Kidney epithelial cell (primary cell): ENCODE measurements around the gene ENTHD1. TPM values are rescaled to one million over a fixed set of nuclear protein-coding genes. Genes with fewer than 3 reads are reported as not detected.
"Not testable (repeated sequence)": the region's sequence is repeated elsewhere in the genome, so short reads cannot be mapped to it uniquely, and the experiment has no call there.

Experiments
- DNase-seq: peaks from one replicate; pipeline ENCODE4 v3.0.0-alpha.2; 2010; ENCODE audit warnings: low read depth
- H3K27me3 ChIP-seq: 2 replicates; pipeline ENCODE4 v1.6.0; 2011; ENCODE audit warnings: low read length; ENCODE audit not compliant: control insufficient read depth, insufficient read depth
- H3K36me3 ChIP-seq: 2 replicates; pipeline ENCODE4 v1.5.1; 2011; ENCODE audit warnings: low read length; ENCODE audit not compliant: control insufficient read depth, insufficient read depth
- H3K4me3 ChIP-seq: 2 replicates; pipeline ENCODE4 v1.5.1; 2011; ENCODE audit warnings: low read depth, mild to moderate bottlenecking, control low read depth, low read length
- total RNA-seq: library from RNA; depleted of rRNA; stranded (reverse); fragments of >200 nt; gene quantifications from 2 replicates; pipeline ENCODE4 v1.2.3, GENCODE V29; 2015
- TF ChIP-seq, protein P1 (sequence below): IDR thresholded peaks from 2 replicates; pipeline ENCODE4 v1.5.1; 2011; ENCODE audit warnings: mild to moderate bottlenecking, moderate library complexity, low read length, control low read depth, inconsistent platforms; ENCODE audit not compliant: insufficient read depth, poor library complexity, severe bottlenecking

Gene ENTHD1
- total RNA-seq, 1 donor from 2014 or later: not detected

DNA sequence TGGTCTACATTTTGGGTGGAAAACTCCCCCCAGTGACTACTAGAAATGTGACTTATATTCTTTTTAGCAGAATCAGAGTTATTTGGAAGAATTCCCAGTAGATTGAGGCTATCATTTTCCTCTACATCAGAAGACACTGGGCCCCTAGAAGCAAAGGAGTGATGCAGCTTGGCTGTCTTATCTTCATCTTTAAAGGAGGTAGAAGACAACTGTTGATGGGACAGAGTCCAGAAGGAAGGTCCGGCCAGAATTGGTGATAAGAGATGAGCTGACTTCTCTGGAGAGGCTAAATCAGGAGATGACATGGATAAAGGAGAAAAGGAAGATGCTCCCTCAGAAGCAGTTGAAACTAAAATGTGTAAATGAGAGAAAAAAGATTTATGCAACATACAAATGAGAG lies 149.6 kb downstream of the ENTHD1 start:
- TF ChIP-seq, protein P1, sequence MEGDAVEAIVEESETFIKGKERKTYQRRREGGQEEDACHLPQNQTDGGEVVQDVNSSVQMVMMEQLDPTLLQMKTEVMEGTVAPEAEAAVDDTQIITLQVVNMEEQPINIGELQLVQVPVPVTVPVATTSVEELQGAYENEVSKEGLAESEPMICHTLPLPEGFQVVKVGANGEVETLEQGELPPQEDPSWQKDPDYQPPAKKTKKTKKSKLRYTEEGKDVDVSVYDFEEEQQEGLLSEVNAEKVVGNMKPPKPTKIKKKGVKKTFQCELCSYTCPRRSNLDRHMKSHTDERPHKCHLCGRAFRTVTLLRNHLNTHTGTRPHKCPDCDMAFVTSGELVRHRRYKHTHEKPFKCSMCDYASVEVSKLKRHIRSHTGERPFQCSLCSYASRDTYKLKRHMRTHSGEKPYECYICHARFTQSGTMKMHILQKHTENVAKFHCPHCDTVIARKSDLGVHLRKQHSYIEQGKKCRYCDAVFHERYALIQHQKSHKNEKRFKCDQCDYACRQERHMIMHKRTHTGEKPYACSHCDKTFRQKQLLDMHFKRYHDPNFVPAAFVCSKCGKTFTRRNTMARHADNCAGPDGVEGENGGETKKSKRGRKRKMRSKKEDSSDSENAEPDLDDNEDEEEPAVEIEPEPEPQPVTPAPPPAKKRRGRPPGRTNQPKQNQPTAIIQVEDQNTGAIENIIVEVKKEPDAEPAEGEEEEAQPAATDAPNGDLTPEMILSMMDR: no peak
- H3K27me3 ChIP-seq: no peaks in the 10 kb centered on the region
- H3K4me3 ChIP-seq: no peak overlapping the region
- H3K36me3 ChIP-seq: no peaks in the 10 kb centered on the region
- DNase-seq: no peak

DNA sequence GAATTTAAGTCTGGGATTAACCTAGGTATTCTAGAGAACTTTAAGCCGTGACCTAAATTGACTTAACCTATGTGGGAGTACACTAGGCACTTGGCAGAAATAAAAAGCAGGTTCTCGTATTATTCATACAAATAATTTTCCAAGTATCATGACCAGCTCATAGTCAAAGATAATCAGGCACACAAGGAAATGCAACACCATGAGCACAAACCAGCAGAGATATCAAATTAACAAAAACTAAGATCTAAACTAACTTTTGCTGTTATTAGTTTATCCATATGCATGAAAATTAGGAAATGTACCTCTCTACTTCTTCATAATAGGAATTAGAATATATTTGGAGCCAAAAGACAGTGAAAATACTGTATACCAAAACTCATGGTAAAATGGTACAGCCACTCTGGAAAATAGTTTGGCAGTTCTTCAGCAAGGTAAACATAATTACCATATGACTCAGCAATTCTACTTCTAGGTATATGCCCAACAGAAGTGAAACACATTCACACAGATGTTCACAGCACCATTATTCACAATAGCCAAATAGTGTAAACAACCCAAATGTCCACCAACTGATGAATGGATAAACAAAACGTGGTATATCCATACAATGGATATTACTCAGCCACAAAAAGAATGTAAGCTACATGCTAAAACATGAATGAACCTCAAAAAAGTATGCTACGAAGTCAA lies 154.1 kb downstream of the ENTHD1 start:
- Histone ChIP-seq H3K27me3 (peaks cover 4% of the 10 kb centered on the region), H3K4me3 (no peak overlapping the region), H3K36me3 (no peaks in the 10 kb centered on the region)
- TF ChIP-seq, protein P1: no peak
- no peak for DNase-seq

DNA sequence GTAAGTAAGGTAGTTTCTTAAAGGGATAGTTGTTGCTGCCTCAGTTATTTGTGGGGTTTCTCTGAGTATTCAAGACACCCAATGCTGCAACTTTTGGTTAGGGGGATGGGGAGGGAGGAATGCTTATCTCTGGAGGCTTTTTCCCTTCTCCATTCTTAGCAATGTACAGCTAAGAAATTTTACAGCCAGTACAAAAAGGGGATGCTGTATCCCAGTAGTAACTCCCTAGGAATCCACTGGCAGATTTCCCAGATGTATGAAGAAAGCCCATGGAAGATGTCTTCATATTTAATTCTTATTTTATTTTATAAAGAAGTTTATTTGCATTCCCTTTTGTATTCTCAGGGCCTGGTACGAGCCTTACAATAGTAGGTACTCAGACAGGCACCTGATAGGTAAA lies 154.8 kb downstream of the ENTHD1 start:
- no peak for DNase-seq
- H3K27me3 ChIP-seq: peaks cover 4% of the 10 kb centered on the region
- H3K36me3 ChIP-seq: no peaks in the 10 kb centered on the region
- no peak overlapping the region for H3K4me3 ChIP-seq
- TF ChIP-seq, protein P1: no peak

DNA sequence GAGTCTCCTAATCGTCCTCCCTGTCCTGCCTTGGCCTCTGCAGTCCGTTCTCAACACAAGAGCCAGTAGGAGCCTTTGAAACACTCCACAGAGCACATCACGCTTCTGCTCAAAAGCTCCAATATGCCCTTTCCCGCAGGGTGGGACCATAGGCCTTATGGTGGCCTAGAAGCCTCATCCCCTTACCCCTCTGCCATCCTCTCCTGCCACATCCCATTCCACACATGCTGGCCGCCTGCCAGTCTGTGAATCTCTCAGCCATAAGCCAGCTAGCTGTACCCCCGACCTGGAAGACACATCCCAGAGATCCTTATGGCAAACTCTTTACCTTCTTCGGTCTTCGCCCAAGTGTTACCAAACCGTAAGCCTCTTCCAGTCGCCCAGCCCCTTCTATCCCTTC lies 157.8 kb downstream of the ENTHD1 start:
- Histone ChIP-seq H3K36me3 (no peaks in the 10 kb centered on the region), H3K27me3 (peaks cover 11% of the 10 kb centered on the region), H3K4me3 (no peak overlapping the region)
- no peak for DNase-seq
- TF ChIP-seq, protein P1: no peak

DNA sequence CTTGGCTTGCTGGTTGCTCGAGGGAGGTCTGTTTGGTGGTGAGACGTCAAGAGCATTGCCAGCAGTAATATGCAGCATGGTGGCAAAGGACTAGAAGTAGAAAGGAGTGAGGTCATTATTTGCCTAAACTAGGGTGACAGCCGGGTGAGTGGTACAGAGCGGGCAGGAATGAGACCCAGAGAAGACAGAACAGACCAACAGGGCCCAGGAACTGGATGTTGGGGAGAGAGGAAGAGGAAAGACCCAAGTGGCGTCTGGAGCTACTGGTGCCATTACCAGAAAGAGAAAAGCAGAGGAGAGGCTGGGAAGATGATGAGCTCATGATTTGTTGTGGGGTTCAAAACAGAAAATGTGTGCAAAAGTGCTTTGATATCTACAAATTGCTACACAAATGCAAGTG lies 158.7 kb downstream of the ENTHD1 start:
- H3K36me3 ChIP-seq: no peaks in the 10 kb centered on the region
- peaks cover 11% of the 10 kb centered on the region for H3K27me3 ChIP-seq
- H3K4me3 ChIP-seq: no peak overlapping the region
- DNase-seq: no peak
- TF ChIP-seq, protein P1: no peak

DNA sequence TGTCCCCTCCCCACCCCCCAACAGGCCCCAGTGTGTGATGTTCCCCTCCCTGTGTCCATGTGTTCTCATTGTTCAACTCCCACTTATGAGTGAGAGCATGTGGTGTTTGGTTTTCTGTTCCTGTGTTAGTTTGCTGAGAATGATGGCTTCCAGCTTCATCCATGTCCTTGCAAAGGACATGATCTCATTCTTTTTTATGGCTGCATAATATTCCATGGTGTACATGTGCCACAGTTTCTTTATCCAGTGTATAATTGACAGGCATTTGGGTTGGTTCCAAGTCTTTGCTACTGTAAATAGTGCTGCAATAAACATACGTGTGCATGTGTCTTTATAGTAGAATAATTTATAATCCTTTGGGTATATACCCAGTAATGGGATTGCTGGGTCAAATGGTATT lies 159.5 kb downstream of the ENTHD1 start:
- not testable (repeated sequence) for H3K4me3 ChIP-seq, H3K36me3 ChIP-seq, DNase-seq
- H3K27me3 ChIP-seq: peaks cover 11% of the 10 kb centered on the region
